ENCODE results near the gene AMELX.

DNA sequence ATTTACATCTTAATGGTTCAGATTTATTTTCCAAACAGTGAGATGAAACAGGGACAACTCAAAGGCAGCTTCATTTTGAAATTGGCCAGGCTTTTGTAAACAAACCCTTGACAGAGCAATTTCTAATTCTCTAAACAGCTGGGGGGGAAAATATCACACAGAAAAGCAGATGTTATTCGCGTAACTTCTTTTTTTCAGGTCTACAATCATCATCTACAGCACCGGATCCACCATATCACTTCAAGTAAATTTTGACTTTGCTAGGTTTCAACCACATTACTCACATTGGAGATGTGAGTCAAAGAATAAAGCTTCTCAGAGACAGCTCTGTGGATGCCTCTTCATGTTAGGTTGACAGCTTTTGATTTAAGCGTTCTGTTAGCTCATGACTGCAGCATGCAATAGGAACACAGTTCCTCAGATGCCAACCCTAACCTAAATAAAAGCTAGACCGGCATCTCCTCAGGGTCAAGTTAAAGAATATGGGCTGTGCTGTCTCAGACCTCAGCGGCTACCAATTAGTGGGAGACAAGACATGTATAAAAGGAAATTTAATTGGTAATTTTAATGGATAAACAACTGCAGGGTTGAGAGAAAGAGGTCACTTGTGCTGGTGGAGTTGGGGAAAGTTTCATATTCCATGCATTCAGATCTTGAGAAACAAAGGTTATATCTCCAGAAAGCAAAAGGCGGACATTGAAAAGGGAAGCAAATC is 26.8 kb downstream of the AMELX start:
- TF ChIP-seq EZH2 (IDR thresholded peaks at IDR 0.05; ENCODE audit: insufficient read depth, poor library complexity, severe bottlenecking) (no peak), EZH2phosphoT487 (IDR thresholded peaks at IDR 0.05; ENCODE audit: insufficient read depth, low read depth) (no peak)

Measured in GM23248 (cell line).